Head of caudate nucleus (tissue), 42 donors: ENCODE results near the gene TMEM212.

Experiments
- DNase-seq, 42 donors: peaks; one replicate each; pipeline versions ENCODE4 v3.0.0 to v3.0.0-alpha.2; 2020 to 2021; ENCODE audit warnings: mixed read lengths in 7 of 42
- intact Hi-C: fragments of 100-400 bp; cut with DNase I; formaldehyde crosslinking; loops from one replicate; pipeline ENCODE4 v1.15.0; 2022

TMEM212 gene

GRCh38 chr3:171842864-171843518 is at the start of gene TMEM212:
TMEM212 (plus strand) TSS chr3:171843349; CDS start chr3:171843384, 35 bp downstream.
- no peak for DNase-seq
- intact Hi-C loops = no loop called here

GRCh38 chr3:171796625-171797264 is 46.4 kb upstream of the TMEM212 start:
- no peak for DNase-seq
- intact Hi-C loops = no loop called here

- intact Hi-C loops = no loop called here
- DNase-seq = peak in 1 of 42 donors; percentile 53
These were observed 45.9 kb upstream of the TMEM212 start for GRCh38 chr3:171797265-171797679.

- intact Hi-C loops = no loop called here
- DNase-seq = no peak
These were observed 45.3 kb upstream of the TMEM212 start for GRCh38 chr3:171797873-171798272.

GRCh38 chr3:171799501-171799900 is 43.6 kb upstream of the TMEM212 start:
- no peak for DNase-seq
- intact Hi-C loops = no loop called here

GRCh38 chr3:171801738-171802589 is 41.2 kb upstream of the TMEM212 start:
- no peak for DNase-seq
- intact Hi-C loops = no loop called here

- intact Hi-C loops = no loop called here
- DNase-seq = no peak
These were observed 40.6 kb upstream of the TMEM212 start for GRCh38 chr3:171802590-171802956.

- no peak for DNase-seq
- intact Hi-C loops = no loop called here
These were observed 40.1 kb upstream of the TMEM212 start for GRCh38 chr3:171803044-171803443.

GRCh38 chr3:171804618-171805389 is 38.3 kb upstream of the TMEM212 start:
- DNase-seq = no peak
- intact Hi-C loops = no loop called here

- DNase-seq = no peak
- intact Hi-C loops = no loop called here
These were observed 37.5 kb upstream of the TMEM212 start for GRCh38 chr3:171805687-171806086.

GRCh38 chr3:171806200-171807128 is 36.7 kb upstream of the TMEM212 start:
- DNase-seq = no peak
- intact Hi-C loops = no loop called here

- intact Hi-C loops = no loop called here
- no peak for DNase-seq
These were observed 35.9 kb upstream of the TMEM212 start for GRCh38 chr3:171807129-171807675.

- intact Hi-C loops = no loop called here
- no peak for DNase-seq
These were observed 35.3 kb upstream of the TMEM212 start for GRCh38 chr3:171807806-171808205.

- intact Hi-C loops = no loop called here
- no peak for DNase-seq
These were observed 33.6 kb upstream of the TMEM212 start for GRCh38 chr3:171809611-171809860.

GRCh38 chr3:171809861-171810628 is 33.1 kb upstream of the TMEM212 start, which contains the start of gene PLD1:
PLD1 (minus strand) TSS chr3:171810483; CDS start chr3:171738051, 72,432 bp downstream.
- intact Hi-C loops = no loop called here
- peak; percentile 53 to 94 (median 84) for DNase-seq

- DNase-seq = no peak
- intact Hi-C loops = no loop called here
These were observed 32.4 kb upstream of the TMEM212 start for GRCh38 chr3:171810629-171811294.
